Fibroblast of lung (primary cell): ENCODE data around the gene TPO.

Experiments used
- EZH2 ChIP-seq: IDR thresholded peaks from 2 replicates; pipeline ENCODE4 v1.5.1; 2012; ENCODE audit warnings: low read length, control low read depth, mild to moderate bottlenecking; ENCODE audit errors: missing control alignments
- TF ChIP-seq, protein P1 (sequence below), 2 donors: IDR thresholded peaks in 1 of 2; conservative IDR thresholded peaks in 1 of 2; 1 replicate in 1 of 2; 2 replicates in 1 of 2; pipeline ENCODE4 v1.5.1; 2011 to 2012; ENCODE audit warnings: low read length in 2 of 2, control low read depth in 1 of 2, inconsistent platforms in 1 of 2, low read depth in 1 of 2, mild to moderate bottlenecking in 1 of 2

GRCh38 chr2:1436369-1436768 is 23.1 kb downstream of the TPO start:
- TF ChIP-seq, protein P1, sequence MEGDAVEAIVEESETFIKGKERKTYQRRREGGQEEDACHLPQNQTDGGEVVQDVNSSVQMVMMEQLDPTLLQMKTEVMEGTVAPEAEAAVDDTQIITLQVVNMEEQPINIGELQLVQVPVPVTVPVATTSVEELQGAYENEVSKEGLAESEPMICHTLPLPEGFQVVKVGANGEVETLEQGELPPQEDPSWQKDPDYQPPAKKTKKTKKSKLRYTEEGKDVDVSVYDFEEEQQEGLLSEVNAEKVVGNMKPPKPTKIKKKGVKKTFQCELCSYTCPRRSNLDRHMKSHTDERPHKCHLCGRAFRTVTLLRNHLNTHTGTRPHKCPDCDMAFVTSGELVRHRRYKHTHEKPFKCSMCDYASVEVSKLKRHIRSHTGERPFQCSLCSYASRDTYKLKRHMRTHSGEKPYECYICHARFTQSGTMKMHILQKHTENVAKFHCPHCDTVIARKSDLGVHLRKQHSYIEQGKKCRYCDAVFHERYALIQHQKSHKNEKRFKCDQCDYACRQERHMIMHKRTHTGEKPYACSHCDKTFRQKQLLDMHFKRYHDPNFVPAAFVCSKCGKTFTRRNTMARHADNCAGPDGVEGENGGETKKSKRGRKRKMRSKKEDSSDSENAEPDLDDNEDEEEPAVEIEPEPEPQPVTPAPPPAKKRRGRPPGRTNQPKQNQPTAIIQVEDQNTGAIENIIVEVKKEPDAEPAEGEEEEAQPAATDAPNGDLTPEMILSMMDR (conservative IDR thresholded peaks at IDR 0.05 in 1 of 2, IDR thresholded peaks at IDR 0.05 in 1 of 2; ENCODE audit: low read depth in 1 of 2, low read length in 2 of 2): no peak
- TF ChIP-seq EZH2: no peak
